Measurements from ENCODE around the gene HOXD9. TPM values are rescaled to one million over a fixed set of nuclear protein-coding genes. Genes with fewer than 3 reads are reported as not detected.

Gene HOXD9
- total and polyA plus RNA-seq, 8 donors: 0.29 to 1.7 (median 0.95) TPM

DNA sequence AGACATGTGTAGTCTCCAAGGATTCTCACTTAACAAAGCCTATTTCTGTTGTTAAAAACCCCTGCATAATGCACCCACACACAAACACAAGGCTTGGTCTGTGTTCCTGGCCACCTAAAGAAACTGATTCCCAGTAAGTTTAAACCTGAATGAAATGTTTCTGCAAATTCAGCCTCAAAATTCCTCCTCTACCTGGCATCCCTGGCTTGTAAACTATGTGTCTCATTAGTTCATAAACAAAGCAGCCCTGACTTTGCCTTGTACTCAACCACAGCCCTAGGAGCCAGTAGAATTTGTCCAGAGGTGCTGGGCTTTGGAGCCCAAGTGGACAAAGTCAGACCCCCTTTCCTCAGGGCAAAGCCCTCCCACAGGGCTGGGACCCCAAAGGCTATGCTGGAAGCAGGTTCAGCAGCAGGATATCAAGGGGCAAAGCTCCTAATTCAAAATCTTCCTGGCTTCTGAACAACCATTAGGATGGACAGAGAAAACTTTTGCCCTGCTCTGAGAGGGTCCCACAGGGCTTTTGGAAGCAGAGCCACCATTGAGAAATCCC, 32.6 kb upstream of the HOXD9 start:
- Histone ChIP-seq H3K4me1 (peaks cover 0 to 31% of the 10 kb centered on the region in 2 donors), H3K36me3 (no peaks in the 10 kb centered on the region), H3K9me3 (no peaks in the 10 kb centered on the region), H3K27me3 (peaks cover 100% of the 10 kb centered on the region in 2 donors), H3K4me3 (no peak overlapping the region), H3K27ac (no peak overlapping the region)
- intact Hi-C loops (cut with DNase I): loop anchor here in 1 of 2 donors (10.0 kb wide), 2 partner anchors 405 to 725 kb away; no protein-coding TSS in a partner anchor
- ATAC-seq: no peak
- no peak for DNase-seq
- TF ChIP-seq, protein P1, sequence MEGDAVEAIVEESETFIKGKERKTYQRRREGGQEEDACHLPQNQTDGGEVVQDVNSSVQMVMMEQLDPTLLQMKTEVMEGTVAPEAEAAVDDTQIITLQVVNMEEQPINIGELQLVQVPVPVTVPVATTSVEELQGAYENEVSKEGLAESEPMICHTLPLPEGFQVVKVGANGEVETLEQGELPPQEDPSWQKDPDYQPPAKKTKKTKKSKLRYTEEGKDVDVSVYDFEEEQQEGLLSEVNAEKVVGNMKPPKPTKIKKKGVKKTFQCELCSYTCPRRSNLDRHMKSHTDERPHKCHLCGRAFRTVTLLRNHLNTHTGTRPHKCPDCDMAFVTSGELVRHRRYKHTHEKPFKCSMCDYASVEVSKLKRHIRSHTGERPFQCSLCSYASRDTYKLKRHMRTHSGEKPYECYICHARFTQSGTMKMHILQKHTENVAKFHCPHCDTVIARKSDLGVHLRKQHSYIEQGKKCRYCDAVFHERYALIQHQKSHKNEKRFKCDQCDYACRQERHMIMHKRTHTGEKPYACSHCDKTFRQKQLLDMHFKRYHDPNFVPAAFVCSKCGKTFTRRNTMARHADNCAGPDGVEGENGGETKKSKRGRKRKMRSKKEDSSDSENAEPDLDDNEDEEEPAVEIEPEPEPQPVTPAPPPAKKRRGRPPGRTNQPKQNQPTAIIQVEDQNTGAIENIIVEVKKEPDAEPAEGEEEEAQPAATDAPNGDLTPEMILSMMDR (IDR thresholded peaks at IDR 0.05): no peak

DNA sequence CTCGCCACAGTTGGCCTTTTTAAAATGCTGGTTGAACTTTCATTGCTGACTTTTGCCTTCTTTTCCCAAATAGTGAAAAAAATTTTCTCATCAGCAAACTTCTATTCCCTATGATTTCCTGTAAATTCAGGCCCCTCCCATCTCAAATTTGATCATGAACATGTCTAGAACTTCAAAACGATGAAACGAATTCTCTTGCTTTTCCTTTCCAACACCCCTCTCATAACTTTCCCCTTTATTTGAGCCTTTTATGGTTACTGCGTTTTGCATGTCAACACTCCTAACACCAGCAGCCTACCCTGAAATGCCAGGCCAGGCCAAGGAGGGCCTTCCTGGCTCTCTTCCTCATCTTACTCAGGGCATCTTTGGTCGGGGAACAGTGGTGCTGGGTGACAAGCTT, 31.7 kb upstream of the HOXD9 start:
- TF ChIP-seq, protein P1 (IDR thresholded peaks at IDR 0.05): no peak
- no peak overlapping the region for H3K27ac ChIP-seq
- DNase-seq (no peak), ATAC-seq (no peak)
- H3K36me3 ChIP-seq: no peaks in the 10 kb centered on the region
- intact Hi-C loops (cut with DNase I): loop anchor here in 1 of 2 donors (10.0 kb wide), 1 partner anchor 406 kb away; no protein-coding TSS in a partner anchor
- no peaks in the 10 kb centered on the region for H3K9me3 ChIP-seq
- H3K27me3 ChIP-seq: peaks cover 100% of the 10 kb centered on the region in 2 donors
- no peak overlapping the region for H3K4me3 ChIP-seq
- H3K4me1 ChIP-seq: peaks cover 0 to 27% of the 10 kb centered on the region in 2 donors

DNA sequence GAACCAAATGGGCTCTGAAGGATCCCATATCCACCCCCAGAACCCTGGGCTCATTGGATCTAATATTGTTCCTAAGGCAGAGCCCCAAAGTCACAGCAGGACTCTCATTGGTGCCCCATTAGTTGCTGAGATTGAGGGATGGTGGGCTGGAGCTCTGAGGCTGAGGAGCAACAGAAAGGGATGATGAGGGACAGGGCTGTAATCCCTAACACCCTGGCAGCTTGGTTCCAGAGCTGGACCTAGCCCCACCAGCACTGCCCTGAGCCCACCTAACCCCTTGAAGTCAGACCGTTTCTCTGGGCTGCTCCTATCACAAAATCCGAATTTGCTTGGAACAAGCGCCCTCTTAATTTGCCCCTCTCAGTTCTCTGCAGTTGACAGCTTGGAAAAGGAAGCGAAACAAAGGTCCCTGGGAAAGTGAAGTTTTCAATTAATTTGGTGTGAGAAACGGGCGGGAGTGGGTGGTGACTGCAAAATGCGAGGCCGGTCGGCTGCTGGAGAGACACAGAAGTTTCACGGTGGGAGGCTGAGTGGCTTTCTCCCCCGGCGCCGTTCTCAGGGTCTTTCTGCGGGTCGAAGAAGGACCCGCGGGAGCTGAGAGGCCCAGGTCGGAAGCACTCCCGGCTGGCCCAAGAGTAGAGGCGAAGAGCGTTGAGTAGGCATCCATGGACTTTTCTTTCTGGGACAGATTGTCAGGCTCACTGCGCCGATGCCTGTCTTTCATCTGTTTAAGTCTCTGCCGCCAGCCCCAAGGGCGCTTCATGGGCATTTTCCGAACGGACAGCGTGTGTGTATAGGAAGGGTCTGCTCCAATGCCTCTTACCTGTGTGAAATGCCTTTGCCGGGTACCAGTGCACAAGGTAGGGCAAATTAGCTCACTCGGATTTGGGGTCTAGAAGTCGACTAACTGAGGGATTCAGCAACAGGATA, 30.9 kb upstream of the HOXD9 start:
- ATAC-seq (no peak), DNase-seq (no peak)
- no peaks in the 10 kb centered on the region for H3K9me3 ChIP-seq
- H3K4me1 ChIP-seq: peaks cover 0 to 24% of the 10 kb centered on the region in 2 donors
- H3K27ac ChIP-seq: no peak overlapping the region
- no peaks in the 10 kb centered on the region for H3K36me3 ChIP-seq
- peaks cover 100% of the 10 kb centered on the region in 2 donors for H3K27me3 ChIP-seq
- H3K4me3 ChIP-seq: no peak overlapping the region
- TF ChIP-seq, protein P1 (IDR thresholded peaks at IDR 0.05): no peak
- intact Hi-C loops (cut with DNase I): loop anchor here in 1 of 2 donors (10.0 kb wide), 1 partner anchor 407 kb away; no protein-coding TSS in a partner anchor

DNA sequence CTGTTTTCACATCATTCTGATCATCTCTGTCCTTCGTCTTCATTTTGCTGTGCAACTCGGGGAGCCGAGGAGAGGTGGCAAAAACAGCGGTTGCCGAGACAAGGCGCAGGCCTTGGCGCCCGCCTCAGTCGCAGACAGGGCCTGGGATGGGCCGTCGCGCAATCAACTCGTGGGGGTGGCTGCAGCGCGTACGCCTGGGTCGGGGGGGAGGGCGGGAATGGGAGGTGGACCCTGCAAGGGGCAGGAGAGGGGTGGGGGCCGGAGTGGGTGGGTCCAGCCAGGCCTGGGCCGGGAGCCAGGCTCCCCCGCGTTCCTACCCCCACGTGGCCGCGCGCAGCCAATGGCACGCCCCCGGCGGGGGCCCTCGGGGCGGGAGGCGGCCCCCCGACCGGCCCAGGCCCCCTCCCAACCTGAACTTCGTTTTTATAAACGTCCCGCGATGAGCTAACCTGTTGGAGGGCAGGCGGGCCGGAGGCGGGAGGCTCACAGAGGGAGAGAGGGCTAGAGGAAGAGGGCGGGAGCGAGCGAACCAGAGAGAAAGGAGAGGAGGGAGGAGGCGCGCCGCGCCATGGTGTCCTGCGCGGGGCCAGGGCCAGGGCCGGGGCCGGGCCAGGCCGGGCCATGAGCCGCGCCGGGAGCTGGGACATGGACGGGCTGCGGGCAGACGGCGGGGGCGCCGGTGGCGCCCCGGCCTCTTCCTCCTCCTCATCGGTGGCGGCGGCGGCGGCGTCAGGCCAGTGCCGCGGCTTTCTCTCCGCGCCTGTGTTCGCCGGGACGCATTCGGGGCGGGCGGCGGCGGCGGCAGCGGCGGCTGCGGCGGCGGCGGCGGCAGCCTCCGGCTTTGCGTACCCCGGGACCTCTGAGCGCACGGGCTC, 30.0 kb upstream of the HOXD9 start, which contains the start of gene HOXD13:
HOXD13 (plus strand) TSS at position 452 of the 875 bp plus-strand sequence; CDS start at position 622, 170 bp downstream.
- H3K27me3 ChIP-seq: peaks cover 100% of the 10 kb centered on the region in 2 donors

More for the DNA sequence above, 30.0 kb upstream of the HOXD9 start, which contains the start of gene HOXD13:
- H3K36me3 ChIP-seq: no peaks in the 10 kb centered on the region
- peak in 1 of 4 donors; percentile 78 for DNase-seq
- no peak for ATAC-seq
- no peak within 1 kb of the TSS for H3K27ac ChIP-seq
- H3K4me1 ChIP-seq: peaks cover 3 to 33% of the 10 kb centered on the region in 2 donors
- no peaks in the 10 kb centered on the region for H3K9me3 ChIP-seq
- intact Hi-C loops (cut with DNase I): loop anchor here in 1 of 2 donors (10.0 kb wide), 1 partner anchor 408 kb away; no protein-coding TSS in a partner anchor
- H3K4me3 ChIP-seq: no peak within 1 kb of the TSS
- TF ChIP-seq, protein P1 (IDR thresholded peaks at IDR 0.05): no peak
